SK-N-SH treated with all-trans-retinoic acid at 6 μM for 48 hours (cell line): ENCODE results near the gene ASB7.

Source experiments
- ATAC-seq: fragments of 200-7000 bp; cut with Tn5 transposase; 3 replicates; pipeline ENCODE4 v1.9.1; 2020; ENCODE audit warnings: mild to moderate bottlenecking, moderate library complexity
- ARNTL ChIP-seq: fragments of 450-650 bp; formaldehyde crosslinking; IDR thresholded peaks from 2 replicates; pipeline ENCODE4 v1.5.0; 2020; ENCODE audit warnings: low read depth, mild to moderate bottlenecking, moderate library complexity, borderline replicate concordance
- CSDC2 ChIP-seq: fragments of 250-450 bp; sonication (Bioruptor Pico); IDR thresholded peaks from 2 replicates; pipeline ENCODE4 v1.5.0; 2020; ENCODE audit warnings: mild to moderate bottlenecking, moderate library complexity
- GLIS3 ChIP-seq: fragments of 250-450 bp; sonication (Bioruptor Pico); IDR thresholded peaks from 2 replicates; pipeline ENCODE4 v1.5.0; 2020; ENCODE audit warnings: mild to moderate bottlenecking, moderate library complexity
- OSR1 ChIP-seq: fragments of 250-450 bp; sonication (Bioruptor Pico); IDR thresholded peaks from 2 replicates; pipeline ENCODE4 v1.8.0; 2022; ENCODE audit warnings: moderate library complexity, mild to moderate bottlenecking, inconsistent platforms
- RARB ChIP-seq: fragments of 250-450 bp; sonication (Bioruptor Pico); IDR thresholded peaks from 2 replicates; pipeline ENCODE4 v1.8.0; 2021; ENCODE audit warnings: mild to moderate bottlenecking, moderate library complexity
- TOX ChIP-seq: fragments of 250-450 bp; sonication (Bioruptor Pico); IDR thresholded peaks from 2 replicates; pipeline ENCODE4 v1.8.0; 2021; ENCODE audit warnings: mild to moderate bottlenecking, moderate library complexity, borderline replicate concordance
- ZC3H10 ChIP-seq: fragments of 250-450 bp; sonication (Bioruptor Pico); IDR thresholded peaks from 2 replicates; pipeline ENCODE4 v1.5.1; 2021; ENCODE audit warnings: mild to moderate bottlenecking, moderate library complexity
- ZFP3 ChIP-seq: fragments of 250-450 bp; sonication (Bioruptor Pico); IDR thresholded peaks from 2 replicates; pipeline ENCODE4 v1.5.0; 2020; ENCODE audit warnings: mild to moderate bottlenecking, moderate library complexity
- ZFP30 ChIP-seq: fragments of 450-650 bp; formaldehyde crosslinking; IDR thresholded peaks from 2 replicates; pipeline ENCODE4 v1.5.0; 2022; ENCODE audit warnings: mild to moderate bottlenecking, moderate library complexity
- ZNF565 ChIP-seq: fragments of 450-650 bp; formaldehyde crosslinking; conservative IDR thresholded peaks from 2 replicates; pipeline ENCODE4 v1.5.0; 2020; ENCODE audit warnings: low read depth, mild to moderate bottlenecking, moderate library complexity
- ZNF8 ChIP-seq: fragments of 450-650 bp; formaldehyde crosslinking; IDR thresholded peaks from 2 replicates; pipeline ENCODE4 v1.5.0; 2020; ENCODE audit warnings: mild to moderate bottlenecking, moderate library complexity
- TF ChIP-seq, protein P1 (sequence below): fragments of 250-450 bp; sonication (Bioruptor Pico); IDR thresholded peaks from 2 replicates; pipeline ENCODE4 v1.5.0; 2020; ENCODE audit warnings: mild to moderate bottlenecking, moderate library complexity
- TF ChIP-seq, protein P2 (sequence below): fragments of 250-450 bp; sonication (Bioruptor Pico); IDR thresholded peaks from 2 replicates; pipeline ENCODE4 v1.5.1; 2021; ENCODE audit warnings: mild to moderate bottlenecking, moderate library complexity
- TF ChIP-seq, protein P3 (sequence below): fragments of 250-450 bp; sonication (Bioruptor Pico); IDR thresholded peaks from 2 replicates; pipeline ENCODE4 v1.8.0; 2020; ENCODE audit warnings: mild to moderate bottlenecking, moderate library complexity, borderline replicate concordance
- TF ChIP-seq, protein P4 (sequence below): fragments of 250-450 bp; sonication (Bioruptor Pico); IDR thresholded peaks from 2 replicates; pipeline ENCODE4 v1.5.1; 2020; ENCODE audit warnings: low read depth, mild to moderate bottlenecking, moderate library complexity

The ASB7 gene

DNA sequence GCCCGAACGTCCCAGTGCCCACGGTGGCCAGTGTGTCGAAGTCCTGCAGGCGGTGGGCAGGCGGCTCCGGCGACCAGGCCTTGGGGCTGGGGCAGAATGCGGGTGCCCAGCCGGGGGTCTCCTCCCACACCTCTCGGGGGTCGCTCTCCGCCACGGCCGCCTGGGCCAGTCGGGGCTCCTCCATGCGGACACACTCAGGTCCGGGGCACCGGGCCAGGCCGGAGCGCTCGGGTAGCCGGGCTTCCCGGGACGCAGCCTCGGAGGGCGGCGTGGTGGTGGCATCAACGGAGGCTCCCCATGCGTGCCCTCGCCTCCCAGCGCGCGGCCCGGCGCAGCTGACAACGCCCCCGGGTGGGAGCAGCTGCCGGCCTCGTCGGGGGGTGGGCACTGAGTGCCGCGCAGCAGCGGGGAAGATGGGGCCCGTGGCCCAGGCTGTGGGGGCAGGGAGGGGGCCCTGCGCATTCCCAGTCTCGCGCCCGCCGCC lies 43.6 kb upstream of the ASB7 start:
- ATAC-seq = no peak
- TF ChIP-seq, protein P1, sequence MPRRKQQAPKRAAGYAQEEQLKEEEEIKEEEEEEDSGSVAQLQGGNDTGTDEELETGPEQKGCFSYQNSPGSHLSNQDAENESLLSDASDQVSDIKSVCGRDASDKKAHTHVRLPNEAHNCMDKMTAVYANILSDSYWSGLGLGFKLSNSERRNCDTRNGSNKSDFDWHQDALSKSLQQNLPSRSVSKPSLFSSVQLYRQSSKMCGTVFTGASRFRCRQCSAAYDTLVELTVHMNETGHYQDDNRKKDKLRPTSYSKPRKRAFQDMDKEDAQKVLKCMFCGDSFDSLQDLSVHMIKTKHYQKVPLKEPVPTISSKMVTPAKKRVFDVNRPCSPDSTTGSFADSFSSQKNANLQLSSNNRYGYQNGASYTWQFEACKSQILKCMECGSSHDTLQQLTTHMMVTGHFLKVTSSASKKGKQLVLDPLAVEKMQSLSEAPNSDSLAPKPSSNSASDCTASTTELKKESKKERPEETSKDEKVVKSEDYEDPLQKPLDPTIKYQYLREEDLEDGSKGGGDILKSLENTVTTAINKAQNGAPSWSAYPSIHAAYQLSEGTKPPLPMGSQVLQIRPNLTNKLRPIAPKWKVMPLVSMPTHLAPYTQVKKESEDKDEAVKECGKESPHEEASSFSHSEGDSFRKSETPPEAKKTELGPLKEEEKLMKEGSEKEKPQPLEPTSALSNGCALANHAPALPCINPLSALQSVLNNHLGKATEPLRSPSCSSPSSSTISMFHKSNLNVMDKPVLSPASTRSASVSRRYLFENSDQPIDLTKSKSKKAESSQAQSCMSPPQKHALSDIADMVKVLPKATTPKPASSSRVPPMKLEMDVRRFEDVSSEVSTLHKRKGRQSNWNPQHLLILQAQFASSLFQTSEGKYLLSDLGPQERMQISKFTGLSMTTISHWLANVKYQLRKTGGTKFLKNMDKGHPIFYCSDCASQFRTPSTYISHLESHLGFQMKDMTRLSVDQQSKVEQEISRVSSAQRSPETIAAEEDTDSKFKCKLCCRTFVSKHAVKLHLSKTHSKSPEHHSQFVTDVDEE (CRISPR knock-in tag) = no peak
- no peak for TF ChIP-seq ZNF565

DNA sequence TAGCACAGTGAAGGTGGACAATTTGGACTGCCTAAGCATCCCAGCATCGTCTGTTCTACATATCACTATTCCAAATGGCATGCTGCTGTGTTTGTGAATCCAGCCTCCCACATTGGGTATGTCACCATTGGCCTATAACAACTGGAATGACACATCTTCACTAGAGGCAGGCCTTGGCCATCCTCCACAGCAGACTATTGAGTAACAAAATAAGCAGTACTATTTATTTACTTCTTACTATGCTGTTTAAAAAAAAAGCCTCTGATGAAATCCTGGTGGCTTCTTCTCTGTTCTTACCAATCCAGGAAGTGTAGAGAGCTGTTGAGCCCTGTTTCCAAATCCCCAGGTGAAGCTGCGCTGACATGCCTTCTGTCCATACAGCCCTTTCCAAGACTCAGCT lies 43.1 kb upstream of the ASB7 start:
- TF ChIP-seq ZNF565 = no peak
- TF ChIP-seq GLIS3 (CRISPR knock-in tag) = no peak
- TF ChIP-seq, protein P1 (CRISPR knock-in tag) = no peak
- TF ChIP-seq, protein P2, sequence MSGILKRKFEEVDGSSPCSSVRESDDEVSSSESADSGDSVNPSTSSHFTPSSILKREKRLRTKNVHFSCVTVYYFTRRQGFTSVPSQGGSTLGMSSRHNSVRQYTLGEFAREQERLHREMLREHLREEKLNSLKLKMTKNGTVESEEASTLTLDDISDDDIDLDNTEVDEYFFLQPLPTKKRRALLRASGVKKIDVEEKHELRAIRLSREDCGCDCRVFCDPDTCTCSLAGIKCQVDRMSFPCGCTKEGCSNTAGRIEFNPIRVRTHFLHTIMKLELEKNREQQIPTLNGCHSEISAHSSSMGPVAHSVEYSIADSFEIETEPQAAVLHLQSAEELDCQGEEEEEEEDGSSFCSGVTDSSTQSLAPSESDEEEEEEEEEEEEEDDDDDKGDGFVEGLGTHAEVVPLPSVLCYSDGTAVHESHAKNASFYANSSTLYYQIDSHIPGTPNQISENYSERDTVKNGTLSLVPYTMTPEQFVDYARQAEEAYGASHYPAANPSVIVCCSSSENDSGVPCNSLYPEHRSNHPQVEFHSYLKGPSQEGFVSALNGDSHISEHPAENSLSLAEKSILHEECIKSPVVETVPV = no peak
- TF ChIP-seq ZC3H10 (CRISPR knock-in tag) = no peak
- TF ChIP-seq, protein P3, sequence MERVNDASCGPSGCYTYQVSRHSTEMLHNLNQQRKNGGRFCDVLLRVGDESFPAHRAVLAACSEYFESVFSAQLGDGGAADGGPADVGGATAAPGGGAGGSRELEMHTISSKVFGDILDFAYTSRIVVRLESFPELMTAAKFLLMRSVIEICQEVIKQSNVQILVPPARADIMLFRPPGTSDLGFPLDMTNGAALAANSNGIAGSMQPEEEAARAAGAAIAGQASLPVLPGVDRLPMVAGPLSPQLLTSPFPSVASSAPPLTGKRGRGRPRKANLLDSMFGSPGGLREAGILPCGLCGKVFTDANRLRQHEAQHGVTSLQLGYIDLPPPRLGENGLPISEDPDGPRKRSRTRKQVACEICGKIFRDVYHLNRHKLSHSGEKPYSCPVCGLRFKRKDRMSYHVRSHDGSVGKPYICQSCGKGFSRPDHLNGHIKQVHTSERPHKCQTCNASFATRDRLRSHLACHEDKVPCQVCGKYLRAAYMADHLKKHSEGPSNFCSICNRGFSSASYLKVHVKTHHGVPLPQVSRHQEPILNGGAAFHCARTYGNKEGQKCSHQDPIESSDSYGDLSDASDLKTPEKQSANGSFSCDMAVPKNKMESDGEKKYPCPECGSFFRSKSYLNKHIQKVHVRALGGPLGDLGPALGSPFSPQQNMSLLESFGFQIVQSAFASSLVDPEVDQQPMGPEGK (CRISPR knock-in tag) = no peak
- no peak for TF ChIP-seq ZFP30 (CRISPR knock-in tag)
- TF ChIP-seq, protein P4, sequence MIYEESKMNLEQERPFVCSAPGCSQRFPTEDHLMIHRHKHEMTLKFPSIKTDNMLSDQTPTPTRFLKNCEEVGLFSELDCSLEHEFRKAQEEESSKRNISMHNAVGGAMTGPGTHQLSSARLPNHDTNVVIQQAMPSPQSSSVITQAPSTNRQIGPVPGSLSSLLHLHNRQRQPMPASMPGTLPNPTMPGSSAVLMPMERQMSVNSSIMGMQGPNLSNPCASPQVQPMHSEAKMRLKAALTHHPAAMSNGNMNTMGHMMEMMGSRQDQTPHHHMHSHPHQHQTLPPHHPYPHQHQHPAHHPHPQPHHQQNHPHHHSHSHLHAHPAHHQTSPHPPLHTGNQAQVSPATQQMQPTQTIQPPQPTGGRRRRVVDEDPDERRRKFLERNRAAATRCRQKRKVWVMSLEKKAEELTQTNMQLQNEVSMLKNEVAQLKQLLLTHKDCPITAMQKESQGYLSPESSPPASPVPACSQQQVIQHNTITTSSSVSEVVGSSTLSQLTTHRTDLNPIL = no peak
- no peak for TF ChIP-seq ARNTL
- TF ChIP-seq RARB (CRISPR knock-in tag) = no peak
- no peak for TF ChIP-seq TOX (CRISPR knock-in tag)
- TF ChIP-seq ZFP3 (CRISPR knock-in tag) = no peak
- ATAC-seq = no peak

DNA sequence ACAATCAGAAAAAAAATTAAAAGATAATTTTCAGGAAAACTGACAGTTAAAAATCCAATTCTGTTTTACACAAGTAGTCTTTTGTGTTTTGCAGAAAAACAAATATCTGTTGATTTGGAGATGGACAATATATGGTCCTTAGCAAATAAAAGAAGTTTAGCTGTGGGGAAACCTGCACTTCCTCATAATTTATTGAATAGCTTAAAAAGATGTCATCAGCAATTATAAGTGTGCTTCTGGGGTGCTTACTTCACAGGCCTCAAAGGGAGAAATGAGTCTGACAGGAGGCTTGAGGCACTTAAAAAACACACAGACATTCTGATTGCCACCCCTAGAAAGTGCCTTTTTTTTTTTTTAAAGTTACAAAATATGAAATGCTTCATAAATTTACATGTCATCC lies 42.1 kb upstream of the ASB7 start:
- no peak for TF ChIP-seq ZNF8 (CRISPR knock-in tag)
- TF ChIP-seq, protein P3 (CRISPR knock-in tag) = no peak
- no peak for TF ChIP-seq OSR1 (CRISPR knock-in tag)
- TF ChIP-seq GLIS3 (CRISPR knock-in tag) = no peak
- TF ChIP-seq, protein P4 = no peak
- TF ChIP-seq ARNTL = no peak
- no peak for TF ChIP-seq CSDC2 (CRISPR knock-in tag)
- TF ChIP-seq TOX (CRISPR knock-in tag) = no peak
- TF ChIP-seq, all 23 proteins: peak for 0
- no peak for ATAC-seq
